Natural killer cell (primary cell): ENCODE data around the gene FSHR. TPM values are rescaled to one million over a fixed set of nuclear protein-coding genes. Genes with fewer than 3 reads are reported as not detected.

Experiments
- ATAC-seq, 3 donors: fragments of 150-1000 bp in 2 of 3; fragments of 200-7000 bp in 1 of 3; cut with Tn5 transposase; 1 replicate in 1 of 3; 2 replicates in 2 of 3; pipeline ENCODE4 v1.10.0; 2021; ENCODE audit warnings: mild to moderate bottlenecking in 2 of 3, moderate library complexity in 2 of 3
- DNase-seq, 2 donors: peaks; one replicate each; pipeline versions ENCODE4 v3.0.0 to v3.0.0-alpha.2; 2013 to 2021; ENCODE audit warnings: mixed read lengths in 1 of 2
- H3K27ac ChIP-seq: one replicate; pipeline ENCODE4 v1.5.1; 2013; ENCODE audit warnings: mild to moderate bottlenecking, low read length
- H3K27me3 ChIP-seq: one replicate; pipeline ENCODE4 v1.6.1; 2013; ENCODE audit warnings: low read length; ENCODE audit not compliant: control insufficient read depth, insufficient read depth
- H3K36me3 ChIP-seq: one replicate; pipeline ENCODE4 v1.6.1; 2013; ENCODE audit warnings: low read length; ENCODE audit not compliant: control insufficient read depth, insufficient read depth
- H3K4me1 ChIP-seq: one replicate; pipeline ENCODE4 v1.6.1; 2013; ENCODE audit warnings: low read length; ENCODE audit not compliant: control insufficient read depth, insufficient read depth
- H3K4me3 ChIP-seq: one replicate; pipeline ENCODE4 v1.5.1; 2013; ENCODE audit warnings: low read length
- H3K9me3 ChIP-seq: one replicate; pipeline ENCODE4 v1.6.1; 2013; ENCODE audit warnings: low read length; ENCODE audit not compliant: control insufficient read depth, insufficient read depth
- H3K27ac Mint-ChIP-seq, 2 donors: one replicate each; pipeline ENCODE4 v1.8.0; 2022; ENCODE audit warnings: mild to moderate bottlenecking in 2 of 2, mixed read lengths in 2 of 2, moderate library complexity in 1 of 2
- H3K27me3 Mint-ChIP-seq, 2 donors: one replicate each; pipeline ENCODE4 v1.8.0; 2022; ENCODE audit warnings: low read depth in 2 of 2, mixed read lengths in 2 of 2
- H3K36me3 Mint-ChIP-seq: one replicate; pipeline ENCODE4 v1.8.0; 2022; ENCODE audit warnings: mixed read lengths
- H3K4me1 Mint-ChIP-seq, 2 donors: one replicate each; pipeline ENCODE4 v1.8.0; 2022; ENCODE audit warnings: mixed read lengths in 2 of 2
- H3K4me3 Mint-ChIP-seq: one replicate; pipeline ENCODE4 v1.8.0; 2022; ENCODE audit warnings: mild to moderate bottlenecking, moderate library complexity, mixed read lengths
- H3K9me3 Mint-ChIP-seq, 2 donors: one replicate each; pipeline ENCODE4 v1.8.0; 2022; ENCODE audit warnings: mixed read lengths in 2 of 2
- WGBS: methylation state at CpG from one replicate; pipeline ENCODE4 v1.1.7; 2013; ENCODE audit warnings: missing lambda C conversion rate; ENCODE audit not compliant: insufficient coverage; 5-methylcytosine and 5-hydroxymethylcytosine counted together
- intact Hi-C: fragments of 100-400 bp; cut with micrococcal nuclease; formaldehyde crosslinking; loops from one replicate; pipeline ENCODE4 v1.14.2; 2022
- total RNA-seq, 4 donors: library from RNA; stranded (reverse); fragments of 120-200 nt in 1 of 4; gene quantifications; one replicate each; pipeline versions ENCODE4 v1.2.3 to v1.2.4, GENCODE V29; 2013 to 2022
- TF ChIP-seq, protein P1 (sequence below): fragments of 200-600 bp; IDR thresholded peaks from one replicate; pipeline ENCODE4 v1.8.0; 2022; ENCODE audit warnings: antibody characterized with exemption

Gene FSHR
- total RNA-seq, 3 donors from 2014 or later (not counting 1 experiment from before 2014, with no cell fraction given) = not detected

DNA sequence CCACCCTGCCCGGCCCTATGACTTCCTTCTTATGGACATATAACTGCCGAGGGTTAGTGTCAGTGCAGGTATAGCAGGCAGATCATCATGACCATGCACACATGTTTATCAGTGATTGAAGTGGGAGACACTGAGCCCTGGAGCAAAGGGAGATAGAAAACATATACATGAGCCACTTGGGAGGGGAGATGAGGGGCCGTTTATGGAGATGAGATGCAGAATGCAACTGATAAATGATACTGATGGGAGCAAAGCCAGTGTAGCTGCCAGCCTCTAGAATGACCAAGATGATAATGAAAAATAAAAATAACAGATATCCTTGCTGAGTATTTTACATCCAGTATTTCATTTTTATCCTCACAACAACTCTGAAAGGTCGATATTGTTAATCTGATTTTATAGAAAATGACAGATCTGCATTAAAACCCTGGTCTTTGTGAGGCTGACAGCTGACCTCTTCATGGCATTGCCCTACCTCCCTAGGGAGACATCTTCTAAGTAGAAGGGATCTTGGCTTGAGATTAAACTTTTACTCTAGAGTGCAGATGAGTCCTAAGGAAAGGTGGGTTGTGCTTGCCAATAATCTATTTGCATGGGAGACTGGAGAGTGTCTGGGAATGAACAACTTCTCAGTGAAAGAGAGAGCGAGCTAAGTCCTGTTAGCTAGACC, 220.4 kb downstream of the FSHR start:
- WGBS = 75% methylated on average over 5 of the region's 5 CpGs
- no peak for ATAC-seq
- H3K4me1 Mint-ChIP-seq = no peaks in the 10 kb centered on the region

DNA sequence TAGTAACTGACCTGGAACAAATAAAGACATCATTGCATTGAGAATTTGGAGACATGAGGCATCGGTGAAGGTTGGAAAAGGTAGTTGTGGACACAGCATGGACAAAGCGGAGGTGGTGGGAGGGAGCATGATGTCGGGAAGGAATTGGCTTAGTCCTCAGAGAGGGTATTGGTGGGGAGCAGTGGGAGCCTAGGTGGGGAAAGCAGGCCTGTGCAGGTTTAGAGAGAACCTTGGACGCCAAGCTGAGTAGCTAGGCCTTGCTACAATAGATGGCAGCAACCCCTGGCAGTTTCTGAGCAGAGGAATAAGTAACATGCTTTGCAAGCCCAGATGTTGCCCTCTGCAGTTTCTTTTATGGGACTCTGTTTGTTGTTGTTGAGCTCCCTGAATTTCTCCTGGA, 221.6 kb downstream of the FSHR start:
- Mint-ChIP-seq H3K36me3 (no peaks in the 10 kb centered on the region), H3K4me1 (no peaks in the 10 kb centered on the region), H3K27ac (no peak overlapping the region), H3K4me3 (no peak overlapping the region), H3K27me3 (no peaks in the 10 kb centered on the region), H3K9me3 (no peaks in the 10 kb centered on the region)
- H3K36me3 ChIP-seq = no peaks in the 10 kb centered on the region
- H3K9me3 ChIP-seq = no peaks in the 10 kb centered on the region
- intact Hi-C loops = no loop called here
- no peaks in the 10 kb centered on the region for H3K4me1 ChIP-seq
- ATAC-seq (no peak), DNase-seq (no peak)
- no peak overlapping the region for H3K27ac ChIP-seq
- H3K27me3 ChIP-seq = no peaks in the 10 kb centered on the region
- TF ChIP-seq, protein P1, sequence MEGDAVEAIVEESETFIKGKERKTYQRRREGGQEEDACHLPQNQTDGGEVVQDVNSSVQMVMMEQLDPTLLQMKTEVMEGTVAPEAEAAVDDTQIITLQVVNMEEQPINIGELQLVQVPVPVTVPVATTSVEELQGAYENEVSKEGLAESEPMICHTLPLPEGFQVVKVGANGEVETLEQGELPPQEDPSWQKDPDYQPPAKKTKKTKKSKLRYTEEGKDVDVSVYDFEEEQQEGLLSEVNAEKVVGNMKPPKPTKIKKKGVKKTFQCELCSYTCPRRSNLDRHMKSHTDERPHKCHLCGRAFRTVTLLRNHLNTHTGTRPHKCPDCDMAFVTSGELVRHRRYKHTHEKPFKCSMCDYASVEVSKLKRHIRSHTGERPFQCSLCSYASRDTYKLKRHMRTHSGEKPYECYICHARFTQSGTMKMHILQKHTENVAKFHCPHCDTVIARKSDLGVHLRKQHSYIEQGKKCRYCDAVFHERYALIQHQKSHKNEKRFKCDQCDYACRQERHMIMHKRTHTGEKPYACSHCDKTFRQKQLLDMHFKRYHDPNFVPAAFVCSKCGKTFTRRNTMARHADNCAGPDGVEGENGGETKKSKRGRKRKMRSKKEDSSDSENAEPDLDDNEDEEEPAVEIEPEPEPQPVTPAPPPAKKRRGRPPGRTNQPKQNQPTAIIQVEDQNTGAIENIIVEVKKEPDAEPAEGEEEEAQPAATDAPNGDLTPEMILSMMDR = no peak
- no peak overlapping the region for H3K4me3 ChIP-seq
- WGBS = 91% methylated on average over 4 of the region's 4 CpGs

More for the DNA sequence above, 220.4 kb downstream of the FSHR start:
- no peak overlapping the region for H3K4me3 Mint-ChIP-seq
- Histone ChIP-seq H3K27ac (no peak overlapping the region), H3K4me3 (no peak overlapping the region), H3K9me3 (no peaks in the 10 kb centered on the region), H3K36me3 (no peaks in the 10 kb centered on the region), H3K27me3 (no peaks in the 10 kb centered on the region), H3K4me1 (no peaks in the 10 kb centered on the region)
- DNase-seq = no peak
- TF ChIP-seq, protein P1 = no peak
- H3K27ac Mint-ChIP-seq = no peak overlapping the region
- no peaks in the 10 kb centered on the region for H3K36me3 Mint-ChIP-seq
- H3K27me3 Mint-ChIP-seq = no peaks in the 10 kb centered on the region
- no peaks in the 10 kb centered on the region for H3K9me3 Mint-ChIP-seq
- intact Hi-C loops = no loop called here

DNA sequence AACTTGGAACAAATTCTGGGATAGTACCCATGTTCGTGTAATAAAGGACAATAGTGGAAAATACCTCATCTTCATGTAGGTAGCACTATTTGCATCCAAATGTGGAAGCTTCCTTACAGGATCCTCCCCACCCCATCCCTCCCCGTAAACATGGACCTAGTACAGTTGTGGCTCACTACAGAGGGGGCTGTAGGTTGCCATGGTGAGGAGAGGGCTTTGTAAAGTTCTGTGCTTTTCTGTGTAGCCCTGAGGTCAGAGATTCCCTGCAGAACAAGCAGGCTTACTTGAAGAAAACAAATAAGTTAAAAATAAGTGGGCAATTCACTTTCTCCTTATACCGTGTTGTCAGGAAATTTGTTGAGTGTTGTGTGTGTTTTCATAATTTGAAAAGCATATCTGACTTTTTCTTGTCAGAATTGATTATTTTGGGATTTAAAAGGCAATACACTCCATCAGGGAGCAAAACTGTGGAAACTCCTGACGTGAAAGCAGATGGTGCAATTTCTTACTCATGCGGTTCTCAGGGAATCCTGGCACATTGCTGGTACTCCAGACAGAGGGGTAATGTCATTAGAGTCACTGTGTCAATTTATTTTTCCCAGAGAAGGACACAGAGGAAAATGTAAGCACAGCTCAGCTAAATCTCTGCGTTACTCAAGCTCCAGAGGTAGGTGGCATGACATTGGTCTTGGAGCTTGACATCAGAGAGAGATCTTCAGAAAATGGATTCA, 224.6 kb downstream of the FSHR start:
- no peaks in the 10 kb centered on the region for H3K9me3 ChIP-seq
- no peaks in the 10 kb centered on the region for H3K27me3 ChIP-seq
- Mint-ChIP-seq H3K9me3 (no peaks in the 10 kb centered on the region), H3K27ac (no peak overlapping the region), H3K27me3 (no peaks in the 10 kb centered on the region), H3K36me3 (no peaks in the 10 kb centered on the region), H3K4me1 (no peaks in the 10 kb centered on the region), H3K4me3 (no peak overlapping the region)
- WGBS = 83% methylated on average over 3 of the region's 6 CpGs
- H3K4me3 ChIP-seq = no peak overlapping the region
- DNase-seq = no peak
- TF ChIP-seq, protein P1 = no peak
- intact Hi-C loops = no loop called here
- no peak overlapping the region for H3K27ac ChIP-seq
- H3K36me3 ChIP-seq = no peaks in the 10 kb centered on the region
- ATAC-seq = no peak
- H3K4me1 ChIP-seq = no peaks in the 10 kb centered on the region
